Stimulated activated naive CD8-positive, alpha-beta T cell treated with anti-CD3 and anti-CD28 coated beads, Interleukin-15, Interleukin-2, amounts not matched to agents 100 ng/mL and 50 ng/mL, for 24 hours (primary cell): ENCODE results near the gene FRYL.
"Not testable (repeated sequence)": the region's sequence is repeated elsewhere in the genome, so short reads cannot be mapped to it uniquely, and the experiment has no call there.

Experiments
- H3K27ac Mint-ChIP-seq: one replicate; pipeline ENCODE4 v1.8.0; 2021; ENCODE audit warnings: mild to moderate bottlenecking, mixed read lengths
- H3K27me3 Mint-ChIP-seq: one replicate; pipeline ENCODE4 v1.8.0; 2021; ENCODE audit warnings: mixed read lengths
- H3K36me3 Mint-ChIP-seq: one replicate; pipeline ENCODE4 v1.8.0; 2021; ENCODE audit warnings: low read depth, mixed read lengths
- H3K4me1 Mint-ChIP-seq: one replicate; pipeline ENCODE4 v1.8.0; 2021; ENCODE audit warnings: low read depth, mixed read lengths
- H3K4me3 Mint-ChIP-seq: one replicate; pipeline ENCODE4 v1.8.0; 2021; ENCODE audit warnings: mild to moderate bottlenecking, mixed read lengths
- H3K9me3 Mint-ChIP-seq: one replicate; pipeline ENCODE4 v1.8.0; 2021; ENCODE audit warnings: mixed read lengths

Gene FRYL

DNA sequence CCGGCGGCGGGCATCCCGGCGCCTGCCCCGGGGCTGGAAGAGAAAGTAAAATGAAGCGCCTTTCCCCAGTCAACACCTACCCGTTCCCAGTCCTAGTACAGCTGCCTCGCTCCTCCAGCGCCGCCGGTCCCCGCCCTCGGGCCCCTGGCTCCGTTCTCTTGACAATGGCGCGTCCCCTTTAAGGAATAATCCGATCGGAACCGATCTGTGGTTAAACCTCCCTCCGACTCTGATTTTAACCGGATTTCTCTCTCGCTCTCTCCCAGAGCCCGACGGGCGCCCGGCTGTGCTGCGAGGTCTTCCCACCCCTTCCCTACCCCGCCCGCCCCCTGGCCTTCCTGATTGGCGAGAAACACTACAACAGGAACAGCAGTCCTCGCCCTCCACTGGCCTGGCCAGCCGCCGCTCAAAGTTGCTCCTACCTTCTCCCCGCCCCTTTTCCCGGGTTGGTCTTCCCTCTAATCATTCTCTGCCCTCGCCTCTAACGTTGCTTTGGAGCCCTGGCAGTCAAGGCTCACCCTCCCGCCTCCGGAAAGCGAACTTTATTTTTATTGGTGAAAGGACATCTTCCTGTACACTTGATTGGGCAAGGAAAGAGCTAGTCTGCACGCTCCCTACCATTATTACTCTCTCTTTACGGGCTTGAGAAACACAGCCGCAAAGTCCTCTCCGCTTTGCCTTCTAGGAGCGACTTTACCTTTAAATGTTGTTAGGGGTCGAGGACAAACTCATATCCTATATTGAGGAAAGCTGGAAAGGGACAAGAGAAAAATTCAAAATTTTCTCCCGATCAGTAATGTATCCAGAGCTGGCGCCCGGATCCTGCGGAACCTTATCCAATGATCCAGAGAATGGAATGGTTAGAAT, at the start of gene FRYL:
FRYL (minus strand) TSS at position 282 of the 867 bp plus-strand sequence. CDS start 145,869 bp downstream, outside the sequence.
- Mint-ChIP-seq H3K27me3 (no peaks in the 10 kb centered on the region), H3K27ac (peak within 1 kb of the TSS; percentile 95), H3K4me1 (peaks cover 49% of the 10 kb centered on the region), H3K4me3 (peak within 1 kb of the TSS; percentile 94), H3K36me3 (no peaks in the 10 kb centered on the region), H3K9me3 (no peaks in the 10 kb centered on the region)

DNA sequence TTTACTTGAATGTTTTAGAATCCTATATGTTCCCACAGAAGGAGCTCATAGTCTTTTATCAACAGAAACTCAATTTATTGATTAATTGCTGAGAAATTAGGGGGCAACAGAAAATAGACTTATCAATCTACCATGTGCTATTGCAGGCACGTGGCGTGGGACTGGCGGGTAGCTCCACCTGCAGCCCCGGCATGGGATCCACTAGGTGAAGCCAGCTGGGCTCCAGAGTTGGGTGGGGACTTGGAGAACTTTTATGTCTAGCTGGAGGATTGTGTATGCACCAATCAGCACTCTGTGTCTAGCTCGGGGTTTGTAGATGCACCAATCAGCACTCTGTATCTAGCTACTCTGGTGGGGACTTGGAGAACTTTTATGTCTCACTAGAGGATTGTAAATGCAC, 47.5 kb upstream of the FRYL start:
- Mint-ChIP-seq H3K36me3 (peaks cover 8% of the 10 kb centered on the region), H3K27me3 (no peaks in the 10 kb centered on the region), H3K9me3 (no peaks in the 10 kb centered on the region), H3K4me3 (no peak overlapping the region), H3K4me1 (peaks cover 28% of the 10 kb centered on the region), H3K27ac (no peak overlapping the region)

DNA sequence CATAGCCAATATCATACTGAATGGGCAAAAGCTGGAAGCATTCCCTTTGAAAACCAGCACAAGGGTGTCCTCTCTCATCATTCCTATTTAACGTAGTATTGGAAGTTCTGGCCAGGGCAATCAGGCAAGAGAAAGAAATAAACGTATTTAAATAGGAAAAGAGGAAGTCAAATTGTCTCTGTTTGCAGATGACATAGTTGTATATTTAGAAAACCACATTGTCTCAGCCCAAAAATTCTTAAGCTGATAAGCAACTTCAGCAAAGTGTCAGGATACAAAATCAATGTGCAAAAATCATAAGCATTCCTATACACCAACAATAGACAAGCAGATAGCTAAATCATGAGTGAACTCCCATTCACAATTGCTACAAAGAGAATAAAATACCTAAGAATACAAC, 41.4 kb upstream of the FRYL start:
- not testable (repeated sequence) for H3K9me3 Mint-ChIP-seq, H3K27ac Mint-ChIP-seq, H3K4me1 Mint-ChIP-seq, H3K36me3 Mint-ChIP-seq, H3K4me3 Mint-ChIP-seq, H3K27me3 Mint-ChIP-seq

DNA sequence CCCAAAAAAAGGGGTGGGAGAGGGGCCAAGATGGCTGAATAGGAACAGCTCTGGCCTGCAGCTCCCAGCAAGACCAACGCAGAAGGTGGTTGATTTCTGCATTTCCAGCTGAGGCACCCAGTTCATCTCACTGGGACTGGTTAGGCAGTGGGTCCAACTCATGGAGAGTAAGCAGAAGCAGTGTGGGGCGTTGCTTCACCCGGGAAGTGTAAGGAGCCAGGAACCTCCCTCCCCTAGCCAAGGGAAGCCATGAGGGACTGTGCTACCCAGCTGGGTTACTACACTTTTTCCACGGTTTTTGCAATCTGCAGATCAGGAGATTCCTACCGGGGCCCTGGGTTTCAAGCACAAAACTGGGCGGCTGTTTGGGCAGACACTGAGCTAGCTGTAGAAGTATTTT, 36.9 kb upstream of the FRYL start:
- Mint-ChIP-seq H3K4me1 (peaks cover 16% of the 10 kb centered on the region), H3K36me3 (no peaks in the 10 kb centered on the region), H3K9me3 (no peaks in the 10 kb centered on the region), H3K27me3 (peaks cover 5% of the 10 kb centered on the region), H3K4me3 (no peak overlapping the region), H3K27ac (no peak overlapping the region)

DNA sequence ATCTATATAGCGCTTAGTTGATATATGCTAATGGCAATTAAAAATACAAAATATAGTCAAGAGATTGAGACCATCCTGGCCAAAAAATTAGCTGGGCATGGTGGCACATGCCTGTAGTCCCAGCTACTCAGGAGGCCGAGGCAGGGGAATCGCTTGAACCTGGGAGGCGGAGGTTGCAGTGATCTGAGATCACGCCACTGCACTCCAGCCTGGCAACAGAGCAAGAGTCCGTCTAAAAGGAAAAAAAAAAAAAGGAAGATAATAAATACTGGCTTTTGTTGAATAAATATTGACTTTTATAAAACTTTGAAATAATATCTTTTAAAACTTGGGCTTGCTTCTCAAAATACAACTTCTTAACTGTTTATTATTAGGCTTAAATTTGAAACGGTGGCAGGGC, 36.2 kb upstream of the FRYL start:
- peaks cover 14% of the 10 kb centered on the region for H3K4me1 Mint-ChIP-seq
- not testable (repeated sequence) for H3K36me3 Mint-ChIP-seq, H3K27me3 Mint-ChIP-seq, H3K9me3 Mint-ChIP-seq, H3K4me3 Mint-ChIP-seq, H3K27ac Mint-ChIP-seq

DNA sequence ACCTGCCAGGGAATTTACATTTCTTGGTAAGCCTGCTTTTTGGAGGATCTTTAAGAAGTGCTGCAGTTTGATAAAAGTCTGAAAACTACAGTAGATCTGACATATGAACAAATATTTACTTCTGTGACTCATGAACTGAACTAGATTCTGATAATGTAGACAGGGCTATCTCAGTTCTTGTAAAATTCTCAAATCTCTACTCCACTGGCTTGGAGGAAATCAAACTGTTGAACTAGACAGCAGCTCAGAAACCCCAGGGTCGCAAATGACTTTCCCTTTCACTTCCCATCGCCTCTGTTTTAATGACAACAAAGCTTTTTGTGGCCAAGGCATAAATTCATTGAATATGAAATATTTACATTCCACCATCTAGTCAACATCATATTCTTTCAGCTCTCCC, 35.4 kb upstream of the FRYL start:
- H3K36me3 Mint-ChIP-seq, result no peaks in the 10 kb centered on the region
- peaks cover 10% of the 10 kb centered on the region for H3K4me1 Mint-ChIP-seq
- peaks cover 13% of the 10 kb centered on the region for H3K27me3 Mint-ChIP-seq
- no peaks in the 10 kb centered on the region for H3K9me3 Mint-ChIP-seq
- H3K27ac Mint-ChIP-seq, result no peak overlapping the region
- H3K4me3 Mint-ChIP-seq, result no peak overlapping the region

DNA sequence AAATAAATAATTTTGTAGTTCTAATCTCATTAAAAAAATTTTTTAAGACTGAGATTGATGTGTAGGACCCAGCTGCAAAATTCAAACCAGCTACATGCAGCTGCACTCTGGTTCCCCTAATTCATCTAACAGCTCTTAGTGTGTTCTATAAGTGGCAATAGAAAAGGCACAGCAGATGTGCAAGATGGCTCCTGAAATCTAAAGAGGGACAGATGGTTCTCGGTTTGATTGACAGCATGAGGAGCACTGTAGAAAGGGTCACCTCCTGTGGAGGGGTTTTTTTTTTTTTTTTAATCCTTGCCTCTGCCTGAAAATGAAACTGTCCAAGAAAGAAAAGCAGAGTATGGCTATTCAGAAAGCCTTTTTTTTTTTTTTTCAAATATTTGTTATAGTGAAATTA, 33.9 kb upstream of the FRYL start:
- Mint-ChIP-seq H3K9me3 (no peaks in the 10 kb centered on the region), H3K36me3 (no peaks in the 10 kb centered on the region), H3K27ac (no peak overlapping the region), H3K27me3 (peaks cover 13% of the 10 kb centered on the region), H3K4me1 (peaks cover 10% of the 10 kb centered on the region), H3K4me3 (no peak overlapping the region)

DNA sequence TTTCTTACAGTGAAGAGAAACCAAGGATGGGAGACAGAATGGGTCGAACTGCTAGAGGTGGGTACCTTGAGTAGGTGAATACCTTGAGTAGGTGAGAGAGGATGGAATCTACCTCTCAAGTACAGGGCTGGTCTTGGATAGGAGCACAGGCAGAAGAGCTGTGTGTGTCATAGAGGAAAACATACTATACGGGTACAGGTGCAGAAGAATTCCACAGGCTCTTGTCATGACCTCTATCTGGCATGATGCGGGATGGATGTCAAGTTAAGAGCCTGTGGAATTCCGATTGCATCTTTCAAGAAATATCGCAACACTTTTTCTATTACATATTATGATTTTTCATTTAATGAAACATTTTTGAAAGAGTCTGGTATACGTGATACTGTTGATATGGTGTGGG, 32.8 kb upstream of the FRYL start:
- H3K4me3 Mint-ChIP-seq, result no peak overlapping the region
- peaks cover 10% of the 10 kb centered on the region for H3K4me1 Mint-ChIP-seq
- no peaks in the 10 kb centered on the region for H3K36me3 Mint-ChIP-seq
- no peak overlapping the region for H3K27ac Mint-ChIP-seq
- no peaks in the 10 kb centered on the region for H3K9me3 Mint-ChIP-seq
- H3K27me3 Mint-ChIP-seq, result peaks cover 13% of the 10 kb centered on the region

DNA sequence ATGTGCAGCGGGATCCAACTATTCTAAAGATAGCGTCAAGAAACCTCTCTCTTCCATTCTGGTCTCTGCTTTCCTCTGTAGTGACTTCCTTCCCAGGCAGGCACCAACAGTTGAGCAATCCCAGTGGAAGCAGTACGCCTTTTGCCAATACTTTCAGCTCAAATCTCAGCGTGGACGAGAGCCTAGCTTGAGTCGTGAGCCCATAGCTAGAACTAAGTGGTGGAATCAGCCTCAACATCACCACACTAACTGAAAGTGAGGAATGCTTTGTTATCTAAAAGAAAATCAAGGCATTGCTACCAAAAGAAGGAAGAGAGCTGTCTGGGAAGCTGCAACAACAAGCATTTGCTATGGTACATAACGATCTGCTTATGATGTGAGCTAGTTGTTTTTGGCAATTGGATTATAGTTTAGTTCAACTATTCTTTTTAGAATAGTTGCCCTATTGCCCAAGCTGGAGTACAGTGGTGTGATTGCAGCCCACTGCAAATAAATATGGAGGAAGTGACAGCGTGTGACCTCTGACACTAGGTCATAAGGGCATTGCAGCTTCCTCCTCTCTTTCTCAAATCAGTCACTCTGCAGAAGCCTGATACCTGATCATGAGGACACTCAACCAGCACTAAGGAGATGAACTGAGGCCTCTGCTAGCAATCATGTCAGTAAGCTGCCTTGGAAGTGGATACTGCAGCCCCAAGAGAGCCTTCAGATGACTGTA, 24.7 kb upstream of the FRYL start:
- H3K36me3 Mint-ChIP-seq, result no peaks in the 10 kb centered on the region
- no peak overlapping the region for H3K27ac Mint-ChIP-seq
- H3K9me3 Mint-ChIP-seq, result no peaks in the 10 kb centered on the region
- H3K4me1 Mint-ChIP-seq, result peaks cover 4% of the 10 kb centered on the region
- no peaks in the 10 kb centered on the region for H3K27me3 Mint-ChIP-seq
- no peak overlapping the region for H3K4me3 Mint-ChIP-seq

DNA sequence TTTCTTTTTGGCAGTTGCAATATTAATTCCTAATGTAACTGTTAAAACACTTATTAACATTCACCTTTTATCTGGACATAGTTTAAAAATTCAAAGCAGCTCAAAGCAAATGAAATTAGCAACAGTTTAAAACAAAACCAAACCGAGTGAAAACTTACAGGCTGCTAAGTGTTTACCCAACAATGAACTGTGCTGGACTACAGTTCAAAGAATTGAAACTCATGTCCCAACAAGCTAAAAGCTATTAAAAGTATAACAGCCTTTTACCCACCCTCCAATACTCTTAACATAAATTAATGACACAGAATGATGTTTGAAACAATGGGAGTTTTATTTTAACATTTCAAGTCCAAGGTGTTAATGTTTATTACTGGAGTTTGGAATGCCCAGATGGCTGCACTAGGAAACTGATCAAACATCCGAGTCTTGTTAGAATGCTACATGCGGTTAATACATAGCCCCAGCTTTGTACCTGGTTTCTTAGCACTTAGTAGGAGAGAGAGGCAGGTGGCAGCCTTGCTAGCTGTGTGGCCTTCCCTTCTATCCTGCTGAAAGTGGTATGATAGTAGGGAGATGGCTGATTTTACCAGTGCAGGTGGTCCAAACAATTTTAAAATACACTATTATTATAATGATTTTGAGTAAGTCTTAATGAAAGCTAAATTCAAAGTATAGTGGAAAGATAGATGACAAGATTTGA, 21.1 kb upstream of the FRYL start:
- Mint-ChIP-seq H3K9me3 (no peaks in the 10 kb centered on the region), H3K27me3 (no peaks in the 10 kb centered on the region), H3K27ac (no peak overlapping the region), H3K36me3 (no peaks in the 10 kb centered on the region), H3K4me1 (peaks cover 4% of the 10 kb centered on the region), H3K4me3 (no peak overlapping the region)

DNA sequence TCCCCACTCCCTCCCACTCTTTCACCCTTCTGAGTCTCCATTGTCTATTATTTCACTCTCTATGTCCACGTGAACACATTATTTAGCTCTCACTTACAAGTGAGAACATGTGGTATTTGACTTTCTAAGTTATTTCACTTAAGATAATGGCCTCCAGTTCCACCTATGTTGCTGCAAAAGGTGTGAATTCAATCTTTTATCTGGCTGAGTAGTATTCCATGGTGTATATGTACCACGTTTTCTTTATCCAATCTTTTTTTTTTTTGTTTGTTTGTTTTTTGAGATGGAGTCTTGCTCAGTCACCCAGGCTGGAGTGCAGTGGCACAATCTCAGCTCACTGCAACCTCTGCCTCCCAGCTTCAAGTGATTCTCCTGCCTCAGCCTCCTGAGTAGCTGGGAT, 20.1 kb upstream of the FRYL start:
- H3K27me3 Mint-ChIP-seq, H3K4me3 Mint-ChIP-seq, H3K36me3 Mint-ChIP-seq, H3K4me1 Mint-ChIP-seq, H3K27ac Mint-ChIP-seq, H3K9me3 Mint-ChIP-seq: not testable (repeated sequence)

DNA sequence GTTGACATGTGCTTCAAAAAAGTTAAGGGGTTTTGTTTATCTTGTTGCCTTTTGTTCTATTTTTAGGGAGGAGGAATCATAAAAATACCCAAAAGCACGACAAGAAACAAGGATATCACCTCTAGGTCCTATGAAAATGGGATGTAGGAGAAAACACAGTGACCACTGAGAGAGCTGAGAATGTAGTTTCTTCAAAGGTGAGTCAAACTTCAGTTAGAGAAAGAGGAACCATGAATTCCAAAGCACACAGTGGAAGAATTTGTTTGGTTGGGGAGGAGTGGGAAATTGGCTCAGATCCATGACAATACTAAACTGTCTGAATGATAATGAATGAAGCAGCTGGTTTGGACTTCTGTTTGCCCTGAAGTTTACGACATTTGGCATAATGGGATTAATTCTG, 19.1 kb upstream of the FRYL start:
- Mint-ChIP-seq H3K27me3 (no peaks in the 10 kb centered on the region), H3K27ac (no peak overlapping the region), H3K9me3 (no peaks in the 10 kb centered on the region), H3K36me3 (no peaks in the 10 kb centered on the region), H3K4me1 (peaks cover 7% of the 10 kb centered on the region), H3K4me3 (no peak overlapping the region)

DNA sequence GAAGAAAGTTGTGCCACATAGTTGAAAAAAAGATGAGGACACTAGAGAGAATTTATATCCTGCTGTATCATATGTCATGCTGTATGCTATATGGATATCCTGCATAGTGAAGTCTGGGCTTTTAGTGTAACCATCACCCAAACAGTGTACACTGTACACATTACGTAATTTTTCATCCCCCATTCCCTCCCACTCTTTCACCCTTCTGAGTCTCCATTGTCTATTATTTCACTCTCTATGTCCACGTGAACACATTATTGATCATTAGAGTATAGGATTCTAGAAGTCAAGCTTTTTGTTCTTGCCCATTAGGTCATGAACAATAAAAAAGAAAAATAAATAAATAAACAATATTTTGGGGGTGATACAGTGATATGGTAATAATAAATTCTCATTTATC, 18.0 kb upstream of the FRYL start:
- H3K27ac Mint-ChIP-seq, result no peak overlapping the region
- no peaks in the 10 kb centered on the region for H3K27me3 Mint-ChIP-seq
- H3K4me3 Mint-ChIP-seq, result no peak overlapping the region
- peaks cover 10% of the 10 kb centered on the region for H3K4me1 Mint-ChIP-seq
- no peaks in the 10 kb centered on the region for H3K9me3 Mint-ChIP-seq
- no peaks in the 10 kb centered on the region for H3K36me3 Mint-ChIP-seq

DNA sequence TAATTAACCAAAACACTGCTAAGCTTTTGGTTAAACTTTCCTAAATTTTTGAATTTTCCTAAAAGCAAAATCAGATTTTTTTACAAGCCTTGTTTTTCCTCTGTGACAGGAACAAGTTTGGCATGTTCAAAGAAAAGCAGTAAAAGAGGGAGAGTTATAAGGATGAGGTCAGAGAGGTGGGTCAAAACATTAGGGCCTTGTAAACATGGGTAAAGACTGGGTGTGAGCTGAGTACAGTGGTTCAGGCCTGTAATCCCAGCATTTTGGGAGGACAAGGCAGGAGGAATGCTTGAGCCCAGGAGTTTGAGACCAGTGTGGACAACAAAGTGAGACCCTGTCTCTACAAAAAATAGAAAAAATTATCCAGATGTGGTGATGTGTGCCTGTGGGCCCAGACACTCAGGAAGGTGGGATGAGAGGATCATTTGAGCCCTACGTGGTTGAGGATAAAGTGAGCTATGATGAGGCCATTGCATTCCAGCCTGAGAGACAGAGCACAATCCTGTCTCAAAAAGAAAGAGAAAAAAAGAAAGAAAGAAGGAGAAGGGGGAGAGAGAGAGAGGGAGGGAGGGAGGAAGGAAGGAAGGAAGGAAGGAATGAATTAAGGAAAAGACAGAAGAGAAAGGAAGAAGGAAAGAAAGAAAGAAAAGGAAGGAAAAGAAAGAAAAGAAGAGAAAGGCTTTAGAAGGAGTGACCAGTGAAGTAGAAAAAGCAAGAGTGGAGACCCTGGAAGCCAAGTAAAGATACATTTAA, 17.0 kb upstream of the FRYL start:
- Mint-ChIP-seq H3K9me3 (no peaks in the 10 kb centered on the region), H3K36me3 (no peaks in the 10 kb centered on the region), H3K4me1 (peaks cover 20% of the 10 kb centered on the region), H3K4me3 (no peak overlapping the region), H3K27me3 (no peaks in the 10 kb centered on the region), H3K27ac (peak overlapping the region; percentile 15)
